Suppressor macrophage treated with lipopolysaccharide for 4 hours (primary cell): ENCODE results near the gene SNAPC4.
"Not testable (repeated sequence)": the region's sequence is repeated elsewhere in the genome, so short reads cannot be mapped to it uniquely, and the experiment has no call there.

Source experiments
- DNase-seq: peaks from one replicate; pipeline ENCODE4 v3.0.0-alpha.2; 2020

Gene SNAPC4

DNA sequence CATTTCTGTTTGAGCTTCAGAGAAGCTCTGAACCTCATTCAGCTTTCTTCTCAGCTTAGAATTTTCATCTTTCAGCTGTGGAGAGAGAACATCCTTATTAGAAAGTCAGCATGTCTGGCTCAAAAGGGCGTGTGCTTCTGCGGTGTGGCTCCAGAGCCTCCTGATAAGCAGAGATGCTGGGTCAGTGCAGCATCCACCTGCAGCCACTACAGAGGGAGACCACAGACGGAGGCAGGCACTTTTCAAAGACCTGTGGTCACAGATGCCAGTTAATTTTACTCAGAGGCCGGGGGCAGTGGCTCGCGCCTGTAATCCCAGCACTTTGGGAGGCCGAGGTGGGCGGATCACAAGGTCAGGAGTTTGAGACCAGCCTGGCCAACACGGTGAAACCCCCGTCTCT lies 5.9 kb upstream of the SNAPC4 start:
- not testable (repeated sequence) for DNase-seq

GRCh38 chr9:136405481-136405880 lies 5.5 kb upstream of the SNAPC4 start:
- no peak for DNase-seq

DNA sequence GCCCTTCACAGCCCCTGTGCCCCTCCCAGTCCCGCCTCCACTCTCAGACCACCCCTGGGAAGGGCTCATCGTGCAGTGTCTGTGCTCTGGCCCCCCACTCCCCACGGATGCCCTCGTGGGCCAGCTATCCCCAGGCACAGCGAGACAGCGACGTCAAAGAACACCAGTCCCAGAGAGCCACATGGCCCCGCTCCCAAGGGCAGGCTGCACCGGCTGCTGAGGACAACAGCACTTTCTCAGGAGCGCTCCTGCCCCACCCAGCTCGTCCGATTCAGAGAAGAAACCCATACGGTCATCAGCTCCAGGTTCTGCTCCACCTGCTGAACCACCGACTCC lies 4.8 kb upstream of the SNAPC4 start:
- DNase-seq = no peak

- DNase-seq = no peak
These were observed 4.2 kb upstream of the SNAPC4 start for GRCh38 chr9:136403915-136404800.

DNA sequence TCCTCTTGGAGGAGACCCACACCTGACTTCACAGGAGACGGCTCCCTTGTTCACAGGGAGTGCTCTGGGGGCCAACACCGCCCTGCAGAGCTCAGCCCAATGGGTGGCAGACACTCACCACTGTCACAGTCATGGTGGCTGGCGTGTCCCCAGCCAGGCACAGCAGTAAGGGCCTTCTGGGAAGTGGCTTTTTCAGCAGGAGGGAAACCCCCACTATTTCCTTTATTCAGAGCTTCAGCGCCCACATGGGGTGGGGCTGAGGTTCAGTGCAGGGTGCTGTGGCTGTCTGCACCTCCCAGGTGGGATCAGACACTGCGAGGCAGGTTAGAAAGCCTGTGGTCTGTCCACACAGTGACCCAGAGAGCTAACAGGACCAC lies 3.6 kb upstream of the SNAPC4 start:
- DNase-seq = no peak

- DNase-seq = no peak
These were observed 2.1 kb upstream of the SNAPC4 start for GRCh38 chr9:136402067-136402466.

- DNase-seq = no peak
These were observed 1.4 kb upstream of the SNAPC4 start for GRCh38 chr9:136401173-136401922.

DNA sequence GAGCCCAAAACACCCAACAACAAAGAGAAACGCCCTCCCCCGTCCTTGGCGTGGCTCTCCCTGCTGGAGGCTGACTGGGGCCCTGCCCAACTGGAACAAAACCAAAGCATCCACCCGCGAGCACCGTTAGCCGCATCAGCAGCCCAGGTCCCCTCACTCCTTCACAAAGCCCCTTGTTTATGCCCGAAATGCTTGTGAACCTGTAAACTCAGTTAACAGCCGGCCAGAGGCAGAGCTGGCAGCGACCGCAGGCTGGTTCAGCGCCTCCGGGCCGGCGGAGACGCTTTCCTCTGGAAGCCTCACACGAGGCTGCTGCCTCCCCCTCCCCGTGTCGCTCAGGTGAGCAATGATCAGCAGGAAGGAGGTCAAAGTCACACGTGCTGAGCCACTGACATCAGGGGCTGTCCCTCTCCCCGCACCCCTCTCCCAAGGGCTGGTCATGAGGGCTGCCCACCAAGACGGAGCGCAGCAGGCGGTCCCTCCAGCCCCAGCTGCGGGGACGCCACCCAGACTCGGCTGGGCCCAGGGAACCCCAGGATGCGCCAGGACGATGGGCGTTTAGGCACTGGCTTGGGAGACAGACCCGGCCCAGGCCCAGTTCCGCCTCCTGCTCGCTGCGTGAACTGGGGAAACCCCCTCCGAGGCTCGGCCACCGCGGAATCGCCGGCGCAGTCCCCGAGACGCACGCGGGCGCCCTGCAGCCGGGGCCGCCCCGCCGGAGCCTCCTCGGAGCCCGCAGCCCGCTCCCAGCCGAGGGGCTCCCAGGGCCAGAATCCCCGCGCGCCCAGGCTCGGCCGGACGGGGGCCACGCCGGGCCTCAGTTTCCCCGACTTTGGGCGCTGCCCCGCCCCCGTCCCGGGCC lies 563 bp downstream of the SNAPC4 start:
- DNase-seq = peak; percentile 54

- DNase-seq = no peak
These were observed 1.7 kb downstream of the SNAPC4 start for GRCh38 chr9:136398286-136398685.

DNA sequence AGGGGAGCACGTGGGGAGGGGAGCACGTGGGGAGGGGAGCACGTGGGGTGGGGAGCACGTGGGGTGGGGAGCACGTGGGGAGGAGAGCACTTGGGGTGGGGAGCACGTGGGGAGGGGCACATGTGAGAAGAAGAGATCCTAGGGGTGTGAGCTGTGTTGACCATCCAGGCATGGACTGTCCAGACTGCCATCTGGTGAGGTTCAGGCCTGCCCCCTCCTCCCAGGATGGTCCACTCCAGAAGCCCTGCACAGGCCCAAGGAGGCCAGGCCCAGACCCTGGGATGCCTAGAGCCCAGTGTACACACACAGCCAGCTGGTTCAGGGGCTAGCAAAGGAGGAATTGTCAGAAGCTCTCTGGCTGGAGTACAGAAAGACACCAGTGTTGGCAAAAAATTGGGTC lies 2.3 kb downstream of the SNAPC4 start:
- DNase-seq = no peak

DNA sequence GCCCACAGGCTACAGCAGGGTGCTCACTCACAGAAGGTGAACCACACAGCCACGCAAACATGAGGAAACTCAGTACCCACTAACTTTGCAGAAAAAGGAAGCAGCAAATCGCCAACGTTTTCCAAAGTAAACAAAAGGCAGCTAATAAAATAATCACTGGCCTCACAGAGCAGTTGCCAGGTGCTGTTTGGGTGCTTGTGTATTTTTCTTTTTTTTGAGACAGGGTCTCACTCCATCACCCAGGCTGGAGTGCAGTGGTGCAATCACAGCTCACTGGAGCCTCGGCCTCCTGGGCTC lies 3.8 kb downstream of the SNAPC4 start:
- no peak for DNase-seq

DNA sequence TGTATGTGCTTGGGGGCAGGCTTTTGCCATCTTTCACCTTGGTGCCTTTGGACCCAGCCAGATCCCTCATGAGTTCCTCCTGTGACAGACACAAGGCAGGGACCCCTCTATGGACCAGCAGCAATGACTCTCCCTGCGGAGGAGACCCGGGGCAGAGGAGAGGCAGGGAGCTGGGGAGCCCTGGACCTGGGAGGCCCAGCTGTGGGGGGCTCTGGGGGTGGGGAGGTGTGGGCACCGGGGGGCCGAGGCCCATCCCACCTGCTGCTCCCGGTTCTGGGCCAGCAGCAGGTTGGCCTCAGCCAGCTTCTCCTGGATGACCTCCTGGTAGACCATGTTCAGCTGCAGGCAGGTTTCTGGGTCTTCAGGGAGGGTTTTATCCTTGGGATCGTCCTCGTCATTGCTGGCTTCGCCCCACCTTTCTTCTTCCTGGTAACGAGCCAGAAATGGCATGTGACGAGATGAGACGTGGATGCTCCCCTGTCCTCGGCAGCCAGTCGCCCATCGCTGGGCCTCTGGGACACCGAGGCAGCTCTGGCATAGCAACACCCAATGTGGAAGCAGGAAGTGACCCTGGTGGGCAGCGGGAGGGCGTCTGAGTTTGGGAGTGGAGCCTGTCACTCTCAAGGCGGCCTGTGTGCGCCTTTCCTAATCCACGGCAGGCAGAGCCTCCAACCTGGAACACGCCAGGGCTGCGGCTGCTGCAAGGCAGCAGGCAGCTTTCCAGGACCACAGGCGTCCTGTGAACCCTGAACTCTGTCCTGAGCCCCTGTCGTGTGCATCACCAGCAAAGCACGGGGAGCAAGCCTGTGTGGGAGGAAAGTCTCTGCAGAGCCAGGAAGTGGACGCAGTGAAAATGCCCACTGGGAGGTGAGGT lies 4.4 kb downstream of the SNAPC4 start:
- DNase-seq = no peak

- no peak for DNase-seq
These were observed 5.0 kb downstream of the SNAPC4 start for GRCh38 chr9:136395020-136395340.

- no peak for DNase-seq
These were observed 5.5 kb downstream of the SNAPC4 start for GRCh38 chr9:136394312-136395019.

GRCh38 chr9:136393531-136393930 lies 6.4 kb downstream of the SNAPC4 start:
- no peak for DNase-seq

DNA sequence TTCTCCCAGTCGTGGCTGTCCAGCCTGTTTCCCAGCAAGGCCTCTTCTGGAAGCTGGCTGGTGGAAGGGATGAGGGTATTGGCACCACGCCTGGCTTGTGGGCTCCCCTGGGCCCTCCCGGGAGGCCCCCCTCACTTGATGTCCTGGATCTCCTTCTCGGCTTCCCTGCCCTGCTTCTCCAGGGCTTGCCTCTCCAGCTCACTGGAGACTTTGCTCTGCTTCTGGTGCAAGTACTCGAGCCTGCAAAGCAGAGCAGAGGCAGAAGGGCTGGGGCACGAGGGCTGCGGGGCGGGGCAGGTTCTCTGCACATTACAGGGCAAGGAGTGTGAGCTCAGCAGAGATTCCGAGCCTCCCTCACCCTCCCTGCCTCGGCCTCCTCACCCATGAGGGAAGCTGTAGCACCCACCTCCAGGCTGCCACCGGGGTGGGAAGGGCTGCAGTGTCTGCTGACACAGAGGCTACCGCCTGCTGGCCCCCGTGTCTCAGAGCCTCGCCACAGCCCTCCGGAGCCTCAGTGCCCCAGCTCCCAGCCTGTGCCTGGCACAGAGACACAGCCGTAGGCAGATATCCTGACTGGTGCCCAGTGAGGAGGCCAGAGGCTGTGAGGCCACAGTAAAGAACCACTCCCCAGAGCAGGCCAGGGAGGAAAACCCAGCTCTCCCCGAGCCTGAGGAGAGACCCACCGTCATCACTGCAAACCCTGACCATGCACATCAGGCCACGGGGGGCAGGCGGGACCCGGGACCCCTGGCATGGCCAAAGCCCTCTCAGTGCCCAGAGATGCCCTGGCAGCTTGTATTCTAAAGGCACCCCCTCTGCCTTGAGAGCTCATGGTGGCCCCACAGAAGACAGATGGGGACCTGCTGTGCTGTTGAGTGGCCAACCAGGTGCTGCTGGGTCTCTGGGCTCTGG lies 7.2 kb downstream of the SNAPC4 start:
- DNase-seq = no peak

DNA sequence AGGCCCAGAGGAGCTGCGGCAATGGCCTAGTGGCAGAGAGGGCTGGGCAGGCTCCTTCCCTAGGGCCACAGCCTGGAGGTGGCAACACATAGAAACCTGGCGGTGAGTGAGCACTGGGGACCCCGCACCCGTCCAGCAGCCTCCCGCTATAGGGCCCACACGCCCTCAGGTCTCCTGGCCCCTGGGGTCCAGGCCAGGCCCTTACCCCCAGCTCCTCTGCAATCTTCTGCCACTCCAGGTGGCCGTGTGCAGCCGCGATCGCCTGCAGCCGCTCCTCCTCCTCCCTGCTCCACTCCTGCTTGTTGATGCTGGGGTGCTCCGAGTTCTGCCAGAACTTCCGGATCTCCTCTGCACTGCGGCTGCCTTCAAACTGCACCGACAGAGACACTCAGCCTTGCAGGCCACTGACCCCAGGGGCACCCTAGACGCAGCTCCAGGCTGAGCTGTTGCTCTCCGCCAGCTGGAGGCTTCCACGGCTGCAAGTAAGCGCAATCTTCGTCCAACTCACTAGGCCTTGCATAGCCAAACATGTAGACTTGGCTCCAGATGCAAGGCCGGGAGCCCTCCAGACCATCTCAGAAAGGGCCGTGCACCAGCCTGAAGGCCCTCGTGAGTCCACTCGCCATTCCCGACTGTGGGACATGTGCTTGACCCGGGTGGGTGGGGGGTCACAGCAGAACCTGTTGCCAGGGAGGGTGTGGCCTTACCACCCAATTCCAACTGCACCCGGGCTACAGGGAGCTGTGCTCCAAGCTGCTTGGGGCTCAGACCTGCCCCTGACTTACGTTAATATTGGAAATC lies 8.0 kb downstream of the SNAPC4 start:
- no peak for DNase-seq

GRCh38 chr9:136389396-136389795 lies 10.6 kb downstream of the SNAPC4 start:
- no peak for DNase-seq

GRCh38 chr9:136387217-136387616 lies 12.8 kb downstream of the SNAPC4 start:
- no peak for DNase-seq

- DNase-seq = peak; percentile 54
These were observed 14.0 kb downstream of the SNAPC4 start for GRCh38 chr9:136386018-136386417.
